Epithelial cell of esophagus (primary cell): ENCODE measurements around the gene USP37.

Experiments used
- DNase-seq: peaks from one replicate; pipeline ENCODE4 v3.0.0; 2010; ENCODE audit warnings: low read depth
- H3K4me3 ChIP-seq: 2 replicates; pipeline ENCODE4 v1.5.1; 2011; ENCODE audit warnings: mild to moderate bottlenecking, low read length, control low read depth
- CTCF ChIP-seq: IDR thresholded peaks from 2 replicates; pipeline ENCODE4 v1.5.1; 2011; ENCODE audit warnings: low read depth, mild to moderate bottlenecking, low read length, control low read depth, inconsistent platforms; ENCODE audit not compliant: insufficient read depth; ENCODE audit errors: missing control alignments

Gene USP37

GRCh38 chr2:218405746-218406208 is 162.4 kb downstream of the USP37 start:
- H3K4me3 ChIP-seq, result peak overlapping the region; percentile 20
- DNase-seq, result no peak
- TF ChIP-seq CTCF, result no peak

DNA sequence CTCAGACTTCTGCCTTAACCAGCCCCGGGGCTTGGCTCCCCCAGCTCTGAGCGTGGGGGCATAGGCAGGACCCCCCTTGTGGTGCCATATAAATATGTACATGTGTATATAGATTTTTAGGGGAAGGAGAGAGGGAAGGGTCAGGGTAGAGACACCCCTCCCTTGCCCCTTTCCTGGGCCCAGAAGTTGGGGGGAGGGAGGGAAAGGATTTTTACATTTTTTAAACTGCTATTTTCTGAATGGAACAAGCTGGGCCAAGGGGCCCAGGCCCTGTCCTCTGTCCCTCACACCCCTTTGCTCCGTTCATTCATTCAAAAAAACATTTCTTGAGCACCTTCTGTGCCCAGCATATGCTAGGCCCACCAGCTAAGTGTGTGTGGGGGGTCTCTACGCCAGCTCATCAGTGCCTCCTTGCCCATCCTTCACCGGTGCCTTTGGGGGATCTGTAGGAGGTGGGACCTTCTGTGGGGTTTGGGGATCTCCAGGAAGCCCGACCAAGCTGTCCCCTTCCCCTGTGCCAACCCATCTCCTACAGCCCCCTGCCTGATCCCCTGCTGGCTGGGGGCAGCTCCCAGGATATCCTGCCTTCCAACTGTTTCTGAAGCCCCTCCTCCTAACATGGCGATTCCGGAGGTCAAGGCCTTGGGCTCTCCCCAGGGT is 162.9 kb downstream of the USP37 start:
- TF ChIP-seq CTCF, result no peak
- no peak for DNase-seq
- no peak overlapping the region for H3K4me3 ChIP-seq

GRCh38 chr2:218404351-218405085 is 163.6 kb downstream of the USP37 start:
- no peak overlapping the region for H3K4me3 ChIP-seq
- no peak for DNase-seq
- TF ChIP-seq CTCF, result no peak

GRCh38 chr2:218403810-218404209 is 164.3 kb downstream of the USP37 start:
- H3K4me3 ChIP-seq, result no peak overlapping the region
- TF ChIP-seq CTCF, result no peak
- no peak for DNase-seq

GRCh38 chr2:218402911-218403411 is 165.2 kb downstream of the USP37 start:
- H3K4me3 ChIP-seq, result no peak overlapping the region
- no peak for DNase-seq
- TF ChIP-seq CTCF, result no peak

DNA sequence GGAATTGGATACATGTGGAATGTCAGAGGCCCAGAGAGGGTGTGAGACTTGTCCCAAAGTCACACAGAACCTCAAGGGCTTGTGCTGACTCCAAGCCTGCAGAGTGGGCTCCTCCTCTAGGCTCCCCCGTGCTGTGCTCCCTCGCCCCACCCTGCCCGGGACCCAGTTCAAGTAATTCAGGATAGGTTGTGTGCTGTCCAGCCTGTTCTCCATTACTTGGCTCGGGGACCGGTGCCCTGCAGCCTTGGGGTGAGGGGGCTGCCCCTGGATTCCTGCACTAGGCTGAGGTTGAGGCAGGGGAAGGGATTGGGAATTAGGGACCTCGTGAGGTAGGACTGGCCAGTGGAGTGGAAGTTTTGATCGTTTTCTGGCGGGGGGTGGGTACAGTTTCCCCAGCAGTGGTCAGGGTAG is 165.7 kb downstream of the USP37 start:
- DNase-seq, result no peak
- H3K4me3 ChIP-seq, result no peak overlapping the region
- no peak for TF ChIP-seq CTCF
